ENCODE measurements around the gene RTL5. TPM values are rescaled to one million over a fixed set of nuclear protein-coding genes. Genes with fewer than 3 reads are reported as not detected.

RTL5 gene
- total RNA-seq, 1 donor from 2014 or later: 3.9 TPM

Other genes with a start within 250 kb of the RTL5 start
- under 0.01 and 0.45 TPM in 2 replicates for gene NHSL2, start 221.1 kb downstream of the RTL5 start, total RNA-seq
- 14.1 and 14.3 TPM in 2 replicates for gene PIN4, start 49.8 kb upstream of the RTL5 start, total RNA-seq
- gene ERCC6L, start 107.1 kb upstream of the RTL5 start, total RNA-seq: 0.25 and 4.0 TPM in 2 replicates
- 686 and 1,020 TPM in 2 replicates for gene RPS4X, start 145.3 kb upstream of the RTL5 start, total RNA-seq
- gene CITED1, start 174.0 kb upstream of the RTL5 start, total RNA-seq: not detected in 2 replicates